Gastroesophageal sphincter (tissue), 4 donors: ENCODE measurements around the gene IQGAP2. TPM values are rescaled to one million over a fixed set of nuclear protein-coding genes. Genes with fewer than 3 reads are reported as not detected.

Experiments used
- ATAC-seq: fragments of 150-250 bp; one replicate; pipeline ENCODE4 v1.9.1; 2016; ENCODE audit warnings: mild to moderate bottlenecking, moderate library complexity
- H3K27ac ChIP-seq, 4 donors: fragments of 200-600 bp; sonication (generic) in 3 of 4; 1 replicate in 3 of 4; 2 replicates in 1 of 4; pipeline ENCODE4 v1.5.1; 2016 to 2019
- H3K27me3 ChIP-seq: fragments of 200-600 bp; sonication (generic); one replicate; pipeline ENCODE4 v1.5.1; 2019
- H3K36me3 ChIP-seq, 2 donors: fragments of 200-600 bp; sonication (generic); one replicate each; pipeline ENCODE4 v1.5.1; 2019; ENCODE audit warnings: control low read depth in 1 of 2
- H3K4me1 ChIP-seq, 3 donors: fragments of 200-600 bp; sonication (generic); 1 replicate in 2 of 3; 2 replicates in 1 of 3; pipeline ENCODE4 v1.5.1; 2016 to 2019; ENCODE audit warnings: control low read depth in 2 of 3
- H3K4me3 ChIP-seq, 2 donors: fragments of 200-600 bp; sonication (generic); one replicate each; pipeline ENCODE4 v1.5.1; 2019; ENCODE audit warnings: mild to moderate bottlenecking in 1 of 2, moderate library complexity in 1 of 2
- H3K9me3 ChIP-seq, 3 donors: fragments of 200-600 bp; sonication (generic); one replicate each; pipeline ENCODE4 v1.5.1; 2017 to 2019; ENCODE audit warnings: control low read depth in 2 of 3
- CTCF ChIP-seq, 4 experiments: fragments of 200-600 bp in 2 of 4; fragments of 450-650 bp in 2 of 4; sonication (generic) in 1 of 4; IDR thresholded peaks; one replicate each; pipeline ENCODE4 v1.5.1; 2017 to 2019; ENCODE audit warnings: antibody characterized with exemption in 4 of 4, mild to moderate bottlenecking in 2 of 4, moderate library complexity in 2 of 4
- EP300 ChIP-seq: sonication (generic); formaldehyde crosslinking; IDR thresholded peaks from one replicate; pipeline ENCODE4 v1.6.1; 2017; ENCODE audit warnings: antibody characterized with exemption, mild to moderate bottlenecking
- POLR2A ChIP-seq, 2 donors: fragments of 450-650 bp; IDR thresholded peaks; one replicate each; pipeline ENCODE4 v1.6.1; 2017; ENCODE audit warnings: antibody characterized with exemption in 2 of 2, mild to moderate bottlenecking in 2 of 2, moderate library complexity in 1 of 2
- POLR2AphosphoS5 ChIP-seq: sonication (generic); formaldehyde crosslinking; IDR thresholded peaks from one replicate; pipeline ENCODE4 v1.6.1; 2017; ENCODE audit warnings: antibody characterized with exemption
- WGBS, 2 donors: methylation state at CpG; one replicate each; pipeline ENCODE4 v1.1.5; 2018; ENCODE audit warnings: low coverage in 1 of 2; 5-methylcytosine and 5-hydroxymethylcytosine counted together
- total RNA-seq, 4 donors: library from RNA; depleted of rRNA; stranded (reverse); fragments of >200 nt; gene quantifications; one replicate each; pipeline ENCODE4 v1.1.0, GENCODE V29; 2016

IQGAP2 gene
- total RNA-seq, 4 donors from 2014 or later: 15.7 to 34.4 (median 25.8) TPM

GRCh38 chr5:76528547-76529331 lies 125.7 kb downstream of the IQGAP2 start:
- 71 to 100% methylated on average over 1 to 2 of the region's 2 CpGs for WGBS, 2 donors
- no peak for ATAC-seq
- Histone ChIP-seq H3K36me3 (no peaks in the 10 kb centered on the region), H3K4me3 (no peak overlapping the region), H3K27me3 (no peaks in the 10 kb centered on the region), H3K27ac (no peak overlapping the region), H3K4me1 (no peaks in the 10 kb centered on the region), H3K9me3 (no peaks in the 10 kb centered on the region)
- no peak for TF ChIP-seq POLR2A (IDR thresholded peaks at IDR 0.05)

GRCh38 chr5:76529464-76530344 lies 126.6 kb downstream of the IQGAP2 start:
- no peak for ATAC-seq
- TF ChIP-seq CTCF (IDR thresholded peaks at IDR 0.05): no peak
- no peak for TF ChIP-seq EP300
- no peak for TF ChIP-seq POLR2A (IDR thresholded peaks at IDR 0.05)
- TF ChIP-seq POLR2AphosphoS5: no peak
- no peaks in the 10 kb centered on the region for H3K36me3 ChIP-seq
- H3K4me3 ChIP-seq: no peak overlapping the region
- H3K27ac ChIP-seq: no peak overlapping the region
- H3K9me3 ChIP-seq: no peaks in the 10 kb centered on the region
- 88 to 97% methylated on average over 1 to 10 of the region's 10 CpGs for WGBS, 2 donors
- H3K4me1 ChIP-seq: no peaks in the 10 kb centered on the region
- no peaks in the 10 kb centered on the region for H3K27me3 ChIP-seq

GRCh38 chr5:76532052-76532451 lies 129.0 kb downstream of the IQGAP2 start:
- 98 to 100% methylated on average over 2 to 3 of the region's 3 CpGs for WGBS, 2 donors
- no peak for ATAC-seq

GRCh38 chr5:76532973-76533372 lies 129.9 kb downstream of the IQGAP2 start:
- Histone ChIP-seq H3K27ac (no peak overlapping the region), H3K27me3 (no peaks in the 10 kb centered on the region), H3K9me3 (no peaks in the 10 kb centered on the region), H3K36me3 (no peaks in the 10 kb centered on the region), H3K4me3 (no peak overlapping the region), H3K4me1 (no peaks in the 10 kb centered on the region)
- no peak for ATAC-seq
- WGBS, 2 donors: 96 to 97% methylated on average over 3 to 4 of the region's 4 CpGs
- TF ChIP-seq CTCF (IDR thresholded peaks at IDR 0.05): no peak
- TF ChIP-seq POLR2A (IDR thresholded peaks at IDR 0.05): no peak
- TF ChIP-seq EP300: no peak
- TF ChIP-seq POLR2AphosphoS5: no peak

More at GRCh38 chr5:76532052-76532451, 129.0 kb downstream of the IQGAP2 start:
- no peak overlapping the region for H3K4me3 ChIP-seq
- no peaks in the 10 kb centered on the region for H3K9me3 ChIP-seq
- H3K36me3 ChIP-seq: no peaks in the 10 kb centered on the region
- H3K27ac ChIP-seq: no peak overlapping the region
- TF ChIP-seq EP300 (no peak), POLR2A (IDR thresholded peaks at IDR 0.05) (no peak), POLR2AphosphoS5 (no peak), CTCF (IDR thresholded peaks at IDR 0.05) (no peak)
- no peaks in the 10 kb centered on the region for H3K27me3 ChIP-seq
- no peaks in the 10 kb centered on the region for H3K4me1 ChIP-seq

GRCh38 chr5:76535577-76535976 lies 132.5 kb downstream of the IQGAP2 start:
- no peak overlapping the region for H3K27ac ChIP-seq
- H3K4me1 ChIP-seq: no peaks in the 10 kb centered on the region
- no peaks in the 10 kb centered on the region for H3K27me3 ChIP-seq
- H3K9me3 ChIP-seq: no peaks in the 10 kb centered on the region
- TF ChIP-seq POLR2AphosphoS5: no peak
- TF ChIP-seq POLR2A (IDR thresholded peaks at IDR 0.05): no peak
- no peak for TF ChIP-seq EP300
- no peak for TF ChIP-seq CTCF (IDR thresholded peaks at IDR 0.05)
- no peak overlapping the region for H3K4me3 ChIP-seq
- ATAC-seq: no peak
- 83 to 93% methylated on average over 3 of the region's 4 CpGs for WGBS, 2 donors
- H3K36me3 ChIP-seq: no peaks in the 10 kb centered on the region
